DMS53 treated with DMSO at 0.1 percent for 48 hours (cell line): ENCODE data around the gene LGALS3BP.
"Not testable (repeated sequence)": the region's sequence is repeated elsewhere in the genome, so short reads cannot be mapped to it uniquely, and the experiment has no call there.

Experiments used
- DNase-seq: peaks from one replicate; lab custom pipeline; 2025; ENCODE audit not compliant: unreplicated experiment; lab: John Stamatoyannopoulos, UW

Gene LGALS3BP

GRCh38 chr17:78979780-78980623, at the start of gene LGALS3BP:
Gene LGALS3BP, minus strand, starts transcription at chr17:78979923. Its CDS starts 2,732 bp downstream, at chr17:78977191.
- peak; percentile 96 for DNase-seq

GRCh38 chr17:79028496-79029326, 49.0 kb upstream of the LGALS3BP start:
- no peak for DNase-seq

- no peak for DNase-seq
Observed at GRCh38 chr17:79027925-79028491, 48.3 kb upstream of the LGALS3BP start.

- DNase-seq: no peak
Observed at GRCh38 chr17:79027274-79027924, 47.7 kb upstream of the LGALS3BP start.

GRCh38 chr17:79026376-79027273, 46.9 kb upstream of the LGALS3BP start:
- DNase-seq: peak; percentile 75

GRCh38 chr17:79024901-79025737, 45.4 kb upstream of the LGALS3BP start:
- no peak for DNase-seq

- DNase-seq: peak; percentile 21
Observed at GRCh38 chr17:79023886-79024771, 44.4 kb upstream of the LGALS3BP start, which contains the start of gene C1QTNF1. Gene C1QTNF1, plus strand, starts transcription at chr17:79024169. Its CDS starts 19,800 bp downstream, at chr17:79043969.

GRCh38 chr17:79023180-79023705, 43.5 kb upstream of the LGALS3BP start:
- DNase-seq: no peak

- DNase-seq: no peak
Observed at GRCh38 chr17:79022507-79022991, 42.8 kb upstream of the LGALS3BP start.

- DNase-seq: not testable (repeated sequence)
Observed at GRCh38 chr17:79021929-79022328, 42.2 kb upstream of the LGALS3BP start.

- DNase-seq: no peak
Observed at GRCh38 chr17:79020631-79021301, 41.0 kb upstream of the LGALS3BP start.

GRCh38 chr17:79019632-79020584, 40.2 kb upstream of the LGALS3BP start:
- DNase-seq: peak; percentile 42

- no peak for DNase-seq
Observed at GRCh38 chr17:79019261-79019631, 39.5 kb upstream of the LGALS3BP start.

GRCh38 chr17:79018370-79018695, 38.6 kb upstream of the LGALS3BP start:
- DNase-seq: no peak

GRCh38 chr17:79017546-79018369, 38.0 kb upstream of the LGALS3BP start:
- DNase-seq: no peak
